DMS53 treated with DMSO at 0.1 percent for 48 hours (cell line): Measurements from ENCODE around the gene IL9.

Experiments
- DNase-seq: peaks from one replicate; lab custom pipeline; 2025; ENCODE audit not compliant: unreplicated experiment; lab: John Stamatoyannopoulos, UW

Gene IL9

DNA sequence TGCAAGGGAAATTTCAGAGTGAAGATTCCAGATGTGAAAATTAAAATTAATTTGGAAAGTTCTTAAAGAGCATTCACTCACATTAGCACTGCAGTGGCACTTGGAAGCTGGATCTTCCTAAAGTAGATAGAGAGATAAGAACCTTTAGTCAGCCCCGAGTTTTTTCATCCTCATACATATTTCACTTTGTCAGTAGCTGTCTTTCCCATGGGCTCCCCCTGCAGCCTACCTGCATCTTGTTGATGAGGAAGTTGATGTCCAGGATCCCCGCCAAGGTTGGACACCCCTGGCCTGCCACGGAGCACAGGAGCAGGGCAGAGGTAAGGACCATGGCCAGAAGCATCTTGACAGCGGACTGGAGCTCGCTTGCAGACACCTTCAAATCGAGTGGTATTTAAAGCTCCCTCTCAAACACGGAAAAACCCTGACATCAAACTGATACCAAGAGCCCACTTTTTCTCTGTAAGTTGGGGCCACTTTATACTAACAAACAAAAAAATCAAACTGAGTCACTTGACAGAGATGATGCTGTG is at the start of gene IL9:
TSS of gene IL9 (minus strand) at position 368 of the 533 bp plus-strand sequence. CDS start at position 343, 25 bp downstream.
- no peak for DNase-seq

DNA sequence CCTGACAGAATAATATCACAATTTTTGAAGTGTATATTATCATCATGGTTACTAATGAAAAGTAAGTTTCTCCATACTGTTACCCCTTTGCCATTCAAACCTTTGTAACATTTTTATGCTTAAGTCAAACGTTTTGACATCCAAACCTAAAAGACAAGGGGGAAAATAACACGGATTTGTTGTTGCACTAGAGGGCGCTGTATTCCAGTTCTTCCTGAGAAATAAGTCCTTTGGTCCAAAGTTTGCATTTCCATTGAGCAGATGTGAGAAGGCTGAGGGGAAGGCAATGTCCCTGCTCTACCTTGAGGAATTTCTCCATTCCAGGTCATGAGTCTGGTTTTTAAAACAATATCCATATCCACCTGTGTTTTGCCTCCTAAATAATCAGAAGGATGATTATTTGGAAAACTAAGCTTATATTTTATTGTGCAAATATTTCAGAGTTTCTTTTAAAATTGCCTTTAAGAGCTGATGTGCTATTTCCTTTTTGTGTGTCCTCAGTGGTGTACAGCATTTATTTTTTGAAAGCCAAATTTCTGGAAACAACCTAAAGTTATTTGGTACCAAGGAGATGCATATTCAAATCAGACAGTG is 49.4 kb upstream of the IL9 start:
- peak; percentile 80 for DNase-seq

DNA sequence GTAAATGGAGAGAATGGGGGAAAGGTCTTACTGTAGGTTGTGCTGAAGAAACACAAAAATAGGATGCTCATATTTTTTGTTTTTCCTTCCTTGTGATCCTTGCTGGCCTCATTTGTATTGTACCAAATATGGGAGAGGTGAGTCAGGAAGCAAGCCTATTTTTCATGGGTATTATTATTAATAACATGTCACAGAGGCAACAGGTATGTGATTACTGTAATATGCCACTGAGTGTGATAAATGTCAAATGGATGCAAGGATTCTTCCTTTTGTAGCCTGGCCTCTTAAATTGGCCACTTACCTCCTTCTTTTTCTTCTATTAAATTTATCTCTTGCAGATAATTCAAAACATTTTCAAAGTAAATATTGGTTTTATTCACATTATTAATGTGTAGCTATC is 48.9 kb upstream of the IL9 start:
- no peak for DNase-seq

DNA sequence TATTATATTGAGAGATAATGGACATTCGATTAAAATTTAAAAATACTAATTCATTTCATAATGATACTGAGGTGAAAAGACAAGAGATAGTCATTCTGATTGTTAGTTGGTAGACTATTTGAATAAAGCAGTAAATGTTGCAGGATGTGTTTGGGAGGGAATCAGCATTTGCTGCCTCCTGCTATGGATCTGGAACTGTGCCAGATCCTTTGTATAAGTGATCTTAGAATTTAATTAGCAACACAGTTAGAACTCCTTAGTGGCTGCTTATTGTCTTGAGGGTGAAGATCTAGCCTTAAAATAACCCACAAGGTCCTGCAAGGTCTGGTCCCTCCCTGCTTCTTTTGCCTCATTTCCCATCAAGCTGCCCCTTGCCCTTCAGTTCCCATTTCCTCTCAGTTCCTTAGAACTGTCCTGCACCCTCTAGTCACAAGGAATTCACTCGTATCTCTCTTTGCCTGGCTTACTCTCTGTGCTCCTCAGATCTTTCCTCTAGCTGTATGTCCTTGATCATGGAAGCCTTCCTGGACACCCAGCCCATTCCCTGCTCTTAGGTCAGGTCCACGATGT is 46.6 kb upstream of the IL9 start:
- DNase-seq = no peak

DNA sequence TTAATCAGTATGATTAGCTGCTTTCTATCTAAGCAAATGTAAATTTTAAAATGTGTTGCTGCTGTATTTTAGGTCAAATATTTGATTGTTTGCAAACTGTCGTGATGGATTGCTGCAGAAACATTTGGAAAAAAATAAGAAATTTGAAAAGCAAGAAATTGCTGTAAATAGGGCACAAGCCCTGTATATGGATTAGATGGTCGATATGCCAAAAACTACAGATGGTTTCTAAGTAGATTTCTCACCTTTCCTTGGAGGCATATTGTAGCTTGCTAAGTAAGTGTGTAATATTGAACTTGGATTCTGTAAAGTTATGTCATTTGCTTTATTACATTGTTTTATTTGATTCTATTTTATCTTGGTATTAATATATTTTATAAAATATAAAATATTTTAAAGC is 46.1 kb upstream of the IL9 start:
- no peak for DNase-seq

DNA sequence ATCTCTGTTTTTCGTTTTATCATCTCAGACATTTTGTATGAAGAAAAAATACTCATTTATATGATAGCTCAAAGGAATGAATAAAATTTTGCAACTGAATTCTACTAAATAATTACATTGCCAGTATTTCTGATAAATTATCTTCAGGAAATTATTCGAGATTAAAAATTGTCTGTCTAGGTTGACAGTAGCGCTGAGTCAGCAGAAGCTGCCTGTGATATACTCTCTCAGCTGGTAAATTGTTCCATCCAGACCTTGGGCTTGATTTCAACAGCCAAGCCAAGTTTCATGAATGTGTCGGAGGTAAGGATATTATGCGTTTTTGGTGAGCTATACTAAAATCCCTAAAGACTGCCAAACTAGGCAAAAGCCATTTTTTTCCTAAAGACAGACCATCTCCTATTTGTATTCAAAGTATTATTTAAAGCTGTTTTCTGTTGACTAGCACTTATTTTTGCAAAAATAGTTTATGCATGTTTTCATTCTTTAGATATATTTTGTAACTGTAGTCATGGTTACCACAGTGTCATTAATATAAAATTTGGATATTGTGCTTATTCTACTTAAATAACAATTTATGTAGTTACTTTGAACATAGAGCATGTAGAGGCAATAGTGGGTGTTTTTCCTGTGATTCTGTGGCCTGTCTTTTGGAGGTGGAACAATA is 41.7 kb upstream of the IL9 start:
- no peak for DNase-seq

DNA sequence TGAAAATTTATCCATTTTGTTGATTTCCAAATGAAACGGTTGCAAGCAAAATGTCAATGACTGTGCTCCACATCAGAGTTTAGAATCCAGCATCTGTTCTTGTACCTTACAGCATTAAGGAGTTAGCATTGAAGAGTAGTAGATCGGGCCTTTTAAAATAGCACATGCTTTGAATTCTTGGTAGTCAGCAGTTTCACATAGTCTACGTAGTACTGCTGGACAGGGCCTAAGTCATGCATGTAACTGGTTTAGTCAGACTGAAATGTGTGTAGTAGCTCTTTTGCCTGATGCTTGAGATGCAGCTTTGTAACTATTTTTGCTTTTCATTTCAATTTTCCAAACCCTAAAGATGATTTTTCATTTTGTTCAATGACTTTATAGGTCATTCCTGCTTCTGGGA is 39.3 kb upstream of the IL9 start:
- DNase-seq = no peak

DNA sequence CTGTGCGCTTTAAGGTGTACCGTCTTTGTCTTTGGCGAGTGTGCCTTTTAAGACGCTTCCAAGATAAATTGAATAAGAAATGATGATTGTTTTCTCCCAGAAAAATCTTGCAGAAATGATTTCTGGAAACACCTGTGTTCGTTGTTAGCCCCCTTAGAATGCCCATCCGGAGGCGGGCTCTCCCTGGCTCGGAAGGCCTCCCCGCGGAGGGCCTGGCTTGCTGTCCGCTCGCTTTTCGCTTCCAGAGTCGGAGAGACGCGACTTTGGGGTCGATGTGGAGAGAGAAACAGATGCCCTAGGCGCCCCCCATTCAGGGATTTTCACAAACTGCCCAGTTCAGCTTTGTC is 35.3 kb upstream of the IL9 start:
- DNase-seq = no peak

DNA sequence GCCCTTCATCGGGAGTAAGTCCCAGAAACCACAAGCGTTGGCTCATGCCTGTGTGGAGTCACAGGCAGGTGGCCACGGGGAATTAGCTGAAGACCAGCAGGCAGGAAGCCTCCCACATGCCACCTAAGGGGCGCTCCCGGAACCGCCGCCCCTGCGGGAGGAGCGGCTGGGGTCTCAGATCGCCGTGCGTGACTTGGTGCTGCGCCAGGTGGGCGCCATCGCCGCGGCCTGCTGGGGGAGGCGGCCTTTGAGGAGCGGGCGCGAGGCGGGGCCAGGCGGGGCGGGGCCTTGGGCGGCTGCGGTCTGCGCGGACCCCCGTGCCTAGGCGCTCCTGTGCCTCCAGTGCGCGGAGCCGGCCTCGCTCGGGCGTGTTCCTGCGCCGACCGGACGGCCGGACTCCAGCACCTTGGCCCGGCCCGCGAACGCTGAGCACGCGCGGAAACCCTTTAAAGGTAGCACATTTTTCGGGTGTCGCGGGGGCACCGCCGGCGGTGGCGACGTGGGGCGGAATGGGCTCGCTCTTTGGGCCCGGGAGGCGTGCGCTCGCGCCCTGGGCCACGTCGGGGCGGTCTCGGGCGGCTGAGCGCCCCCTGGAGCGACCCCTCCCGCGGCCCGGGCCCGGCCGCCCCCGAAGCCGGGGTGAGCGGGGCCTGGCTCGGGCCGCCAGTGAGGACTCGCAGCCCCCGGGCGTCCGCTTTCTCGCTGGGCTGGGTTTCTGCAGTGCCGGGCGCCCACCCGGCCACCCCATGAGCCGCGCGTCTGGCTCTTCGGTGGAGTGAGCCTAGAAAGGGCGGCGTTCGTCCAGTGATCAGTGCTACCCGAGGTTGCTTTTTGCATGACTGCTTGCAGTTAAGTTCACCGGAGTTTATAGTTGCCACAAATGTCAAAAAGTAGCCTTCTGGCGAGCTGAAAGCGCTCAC is 34.6 kb upstream of the IL9 start:
- DNase-seq = peak; percentile 25

DNA sequence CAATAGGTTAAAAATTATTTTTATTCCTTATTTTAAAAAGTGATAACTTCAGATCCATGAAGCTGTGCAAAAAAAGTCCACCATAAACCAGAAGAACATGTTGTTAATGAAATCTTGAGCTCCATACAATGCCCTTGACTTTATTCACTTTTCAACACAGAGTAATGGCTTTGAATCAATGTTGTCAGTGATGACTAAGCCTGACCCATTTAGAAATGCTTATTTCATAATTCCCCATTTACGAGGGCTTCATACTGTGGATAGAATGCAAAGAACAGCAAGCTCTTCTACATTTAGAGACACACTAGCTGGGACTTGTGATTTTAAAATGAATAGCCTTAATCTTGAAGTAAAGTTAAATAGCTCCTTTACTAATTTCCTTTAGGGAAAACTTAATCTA is 25.7 kb upstream of the IL9 start:
- DNase-seq = no peak

DNA sequence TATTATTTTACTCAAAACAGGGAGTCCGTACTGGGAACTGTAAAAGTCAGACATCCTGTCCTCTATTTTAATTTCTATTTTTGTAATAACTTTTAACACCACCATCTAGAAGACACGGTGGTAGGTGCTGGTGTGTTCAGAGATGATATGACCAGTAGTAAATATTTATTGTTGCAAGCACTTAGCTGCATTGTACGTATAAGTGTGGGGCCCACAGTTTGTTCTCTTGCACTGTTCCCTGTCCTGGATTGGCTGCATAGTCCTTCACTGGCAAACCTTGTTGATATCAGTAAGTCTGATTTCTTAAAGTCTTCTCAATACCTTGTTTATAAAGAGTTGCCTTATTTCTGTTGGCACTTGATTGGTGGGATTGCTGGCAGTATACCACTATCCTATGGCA is 24.6 kb upstream of the IL9 start:
- no peak for DNase-seq

DNA sequence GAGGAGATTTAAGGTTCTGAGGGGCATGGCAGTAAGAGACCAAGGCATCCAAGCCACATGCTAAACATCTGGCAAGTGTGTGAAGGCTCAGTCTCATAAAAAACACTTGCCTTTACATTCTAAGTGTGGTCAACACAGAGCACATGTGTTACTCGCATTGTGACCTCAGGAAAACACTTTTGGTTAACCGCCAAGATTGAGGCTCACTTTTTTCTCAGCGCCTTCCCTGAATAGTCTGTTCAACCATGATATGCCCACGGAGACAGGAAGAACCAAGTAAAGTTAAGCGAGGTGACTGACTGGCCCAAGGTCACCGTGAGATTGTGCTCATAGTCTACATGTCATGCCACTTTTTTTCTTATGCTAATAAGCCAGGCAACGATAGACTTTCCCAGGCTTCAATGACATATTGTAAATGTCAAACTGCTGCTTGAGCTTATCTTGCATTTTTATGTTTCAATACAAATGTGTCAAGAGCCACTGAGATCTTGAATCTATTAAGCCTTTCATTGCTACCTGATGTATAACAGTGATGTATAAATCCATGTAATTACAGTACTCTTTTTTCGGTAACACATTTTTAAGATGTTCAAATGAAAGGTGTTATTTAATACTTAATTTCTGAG is 21.1 kb upstream of the IL9 start:
- DNase-seq = no peak

DNA sequence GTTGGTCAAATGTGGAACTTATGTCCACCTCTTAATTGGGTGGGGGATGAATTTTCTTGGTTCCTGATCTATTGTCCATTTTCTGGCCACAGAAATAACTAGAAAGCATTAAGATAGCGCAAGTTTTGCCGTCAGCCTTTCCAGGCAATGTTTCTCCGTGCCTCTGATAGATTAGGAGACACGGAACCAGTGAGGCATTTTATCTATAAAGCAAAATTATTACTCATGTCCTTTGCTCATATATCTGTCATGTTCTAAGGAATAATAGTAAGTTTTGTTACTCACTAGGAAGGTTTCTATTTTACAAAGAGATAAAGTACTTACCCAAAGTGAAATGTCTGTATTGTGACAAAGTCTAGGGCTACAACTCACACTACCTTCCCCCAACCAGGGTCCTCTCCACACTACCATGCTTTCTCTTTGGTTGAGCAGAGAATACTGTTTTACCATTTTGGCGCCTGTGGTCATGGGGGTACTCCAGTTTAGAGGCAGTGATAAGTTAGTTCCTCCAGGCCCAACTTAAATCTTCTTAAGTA is 19.9 kb upstream of the IL9 start:
- no peak for DNase-seq

DNA sequence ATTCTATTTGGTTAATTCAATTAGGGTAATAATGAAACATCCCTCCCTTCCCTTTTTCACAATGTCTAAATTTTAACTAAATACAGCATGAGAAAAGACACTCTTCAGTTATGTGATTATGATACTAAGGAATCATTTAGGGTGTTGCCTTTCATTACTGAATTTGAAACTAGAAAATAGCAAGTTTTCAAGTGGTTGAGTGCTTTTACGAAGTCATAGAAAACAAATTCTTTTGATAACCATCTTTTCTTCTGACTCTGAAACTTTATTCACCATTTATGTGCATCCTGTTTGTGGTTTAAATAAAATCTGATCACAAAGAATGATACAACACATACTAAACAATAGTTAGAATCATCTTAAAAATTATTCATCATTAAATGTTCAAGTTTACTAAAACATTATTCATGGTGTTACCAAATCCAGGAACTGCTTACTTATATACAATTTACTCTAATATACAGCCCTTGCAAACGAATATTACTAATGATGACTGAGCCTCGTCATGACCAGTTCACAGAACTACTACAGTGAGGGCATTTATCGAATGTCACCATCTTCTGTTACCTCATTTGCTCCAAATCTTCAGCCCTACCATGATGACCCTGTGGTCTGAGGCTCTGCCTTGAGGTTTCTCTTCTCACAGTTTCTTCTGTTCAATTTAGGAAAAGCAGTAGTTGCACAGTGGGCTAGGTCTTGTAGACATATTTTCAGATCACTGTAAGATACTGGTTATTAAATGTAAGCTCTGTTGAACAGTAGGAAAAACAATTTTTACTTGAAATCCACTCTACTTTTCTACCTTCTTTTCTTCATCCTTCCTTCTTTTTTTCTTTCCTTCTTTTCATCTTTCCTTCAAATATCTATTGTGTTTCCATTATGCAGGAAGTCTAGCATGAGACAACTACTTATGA is 18.3 kb upstream of the IL9 start:
- DNase-seq = no peak

DNA sequence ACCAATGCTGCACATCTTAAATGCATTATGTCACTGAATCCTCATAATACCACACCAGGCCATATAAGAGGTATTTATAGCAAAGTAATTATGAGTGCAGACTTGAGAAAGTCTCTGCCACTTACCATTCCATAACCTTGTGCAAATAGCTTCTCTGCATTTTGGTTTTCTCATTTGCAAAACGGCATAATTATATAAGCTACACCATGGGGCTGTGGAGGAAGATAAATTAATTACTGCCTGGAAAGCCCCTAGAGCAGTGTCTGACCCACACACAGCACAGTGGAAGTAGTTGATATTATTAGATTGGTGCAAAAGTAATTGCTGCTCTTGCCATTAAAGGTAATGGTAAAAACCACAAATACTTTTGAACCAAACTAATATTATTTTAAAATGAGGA is 9.5 kb upstream of the IL9 start:
- no peak for DNase-seq

DNA sequence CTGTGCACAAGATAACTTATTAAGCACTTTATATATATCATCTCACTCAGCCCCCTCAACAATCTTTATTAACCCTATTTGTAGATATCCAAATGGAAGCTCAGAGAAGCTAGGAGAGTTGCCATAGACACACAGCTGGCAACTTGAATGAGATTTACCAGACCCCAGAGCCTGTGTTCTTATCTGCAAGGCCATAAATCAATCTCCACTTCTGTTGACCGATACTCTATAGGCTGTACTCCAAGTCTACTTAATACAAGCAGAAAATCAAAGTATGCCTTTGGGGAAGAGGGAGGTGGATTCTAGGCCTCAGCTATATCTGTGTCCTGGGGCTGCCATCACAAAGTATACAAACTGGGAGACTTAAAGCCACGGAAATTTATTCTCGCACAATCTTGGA is 6.0 kb upstream of the IL9 start:
- no peak for DNase-seq

DNA sequence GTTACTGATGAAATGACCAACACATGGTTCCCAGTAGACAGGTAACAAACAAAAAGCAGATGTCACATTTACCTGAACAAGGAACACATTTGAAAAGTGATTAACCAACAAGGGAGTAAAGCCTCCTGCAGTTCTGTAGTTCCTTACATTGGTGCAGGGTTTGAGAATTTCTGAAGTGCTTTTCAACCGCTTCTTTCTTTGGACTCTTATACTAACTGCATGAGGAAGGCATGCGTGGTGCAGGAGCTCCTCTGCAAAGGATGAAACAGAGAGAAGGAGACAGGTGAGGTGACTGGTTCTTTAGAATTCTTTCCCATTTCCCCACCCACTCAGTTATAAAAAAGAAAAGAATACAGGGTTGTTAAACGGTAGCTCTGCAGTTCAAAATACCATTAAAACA is 4.6 kb upstream of the IL9 start:
- no peak for DNase-seq

DNA sequence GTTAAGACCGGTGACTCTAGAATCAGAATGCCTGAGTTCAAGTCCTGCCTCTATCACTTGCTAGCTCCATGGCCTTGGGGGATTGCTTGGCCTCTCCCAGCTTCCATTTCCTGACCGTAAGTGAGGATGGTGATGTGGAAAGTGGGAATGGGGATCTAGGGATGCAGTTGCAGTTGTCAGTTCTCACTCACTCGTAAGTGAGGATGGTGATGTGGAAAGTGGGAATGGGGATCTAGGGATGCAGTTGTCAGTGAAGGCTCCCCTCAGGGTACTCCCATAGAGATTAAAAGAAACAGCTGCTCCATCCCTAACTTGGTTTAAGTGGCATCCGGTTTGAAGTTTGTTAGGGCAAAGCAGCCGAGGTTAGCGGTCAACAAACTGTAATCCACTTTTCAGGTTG is 3.0 kb upstream of the IL9 start:
- DNase-seq = no peak

DNA sequence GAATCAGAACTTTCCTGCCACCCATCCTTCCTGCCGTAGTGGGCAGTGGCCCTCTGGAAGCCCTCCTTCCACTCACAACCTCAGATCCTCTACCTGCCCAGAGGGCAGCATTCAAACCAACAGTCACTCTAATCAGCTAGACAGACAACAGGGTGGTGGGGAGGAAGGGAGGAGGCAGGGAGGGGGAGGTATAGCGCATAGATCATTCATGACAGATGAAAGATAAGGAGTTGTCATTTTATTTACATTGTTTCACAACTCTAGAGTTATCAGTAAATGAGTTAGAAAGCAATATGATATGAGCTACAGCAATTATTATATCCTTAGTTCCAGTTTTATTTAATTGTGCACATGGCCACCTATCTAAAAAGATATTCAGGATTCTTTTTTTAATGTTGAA is 852 bp downstream of the IL9 start:
- DNase-seq = no peak

DNA sequence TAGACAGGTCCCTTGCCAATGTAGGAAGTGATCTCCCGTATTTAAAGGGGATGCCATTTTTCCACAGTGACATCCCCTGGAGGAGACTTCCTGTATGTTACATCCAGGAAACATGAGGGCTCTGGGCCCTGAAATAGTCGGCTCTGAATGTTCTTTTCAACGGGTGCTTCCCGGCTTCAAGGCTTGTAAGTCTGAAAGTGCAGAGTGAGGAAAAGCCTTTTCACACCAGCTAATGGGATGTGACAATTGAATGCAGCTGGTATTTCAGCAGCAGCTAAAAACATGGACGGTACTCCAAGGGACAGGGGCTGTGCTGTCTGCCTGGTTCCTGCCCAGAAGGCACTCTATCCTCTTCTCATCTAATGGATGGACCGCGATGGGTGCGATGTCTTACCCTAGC is 1.4 kb downstream of the IL9 start:
- DNase-seq = no peak
